K562 treated with DMSO at 1 percent for 12 hours (cell line): ENCODE data around the gene CELA3B. TPM values are rescaled to one million over a fixed set of nuclear protein-coding genes. Genes with fewer than 3 reads are reported as not detected.

Source experiments
- total RNA-seq: library from RNA; unstranded; fragments of 300-600 nt; gene quantifications from 2 replicates; pipeline ENCODE4 v1.2.3, GENCODE V29; 2022; ENCODE audit not compliant: insufficient read depth

The CELA3B gene, protein sequence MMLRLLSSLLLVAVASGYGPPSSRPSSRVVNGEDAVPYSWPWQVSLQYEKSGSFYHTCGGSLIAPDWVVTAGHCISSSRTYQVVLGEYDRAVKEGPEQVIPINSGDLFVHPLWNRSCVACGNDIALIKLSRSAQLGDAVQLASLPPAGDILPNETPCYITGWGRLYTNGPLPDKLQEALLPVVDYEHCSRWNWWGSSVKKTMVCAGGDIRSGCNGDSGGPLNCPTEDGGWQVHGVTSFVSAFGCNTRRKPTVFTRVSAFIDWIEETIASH
- total RNA-seq: not detected in 2 replicates

DNA sequence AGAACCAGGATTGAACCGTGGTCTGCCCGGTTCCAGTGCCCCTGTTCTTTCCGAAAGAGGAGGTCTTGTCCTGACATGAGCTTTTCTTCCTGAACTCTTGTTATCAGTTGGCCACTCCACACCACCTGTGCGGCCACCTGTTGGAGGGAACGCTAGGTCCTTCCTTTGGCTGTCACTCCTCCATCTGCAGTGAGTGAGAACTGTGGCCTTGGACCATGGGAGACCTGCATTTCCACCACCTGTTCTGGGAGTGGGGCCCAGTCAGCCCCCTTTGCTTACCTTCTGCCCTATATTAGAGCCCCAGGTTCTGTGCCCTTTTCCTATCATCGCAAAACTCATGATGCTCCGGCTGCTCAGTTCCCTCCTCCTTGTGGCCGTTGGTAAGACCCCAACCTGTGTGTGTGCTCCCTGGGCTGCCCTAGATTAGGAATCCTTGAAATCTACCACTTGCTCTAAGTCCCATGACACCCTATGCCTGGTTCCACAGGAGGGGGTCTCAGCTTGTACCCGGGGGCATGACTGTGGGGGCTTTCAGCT, at the start of gene CELA3B:
TSS of gene CELA3B (plus strand) at position 320 of the 537 bp plus-strand sequence. CDS start at position 338, 18 bp downstream.

DNA sequence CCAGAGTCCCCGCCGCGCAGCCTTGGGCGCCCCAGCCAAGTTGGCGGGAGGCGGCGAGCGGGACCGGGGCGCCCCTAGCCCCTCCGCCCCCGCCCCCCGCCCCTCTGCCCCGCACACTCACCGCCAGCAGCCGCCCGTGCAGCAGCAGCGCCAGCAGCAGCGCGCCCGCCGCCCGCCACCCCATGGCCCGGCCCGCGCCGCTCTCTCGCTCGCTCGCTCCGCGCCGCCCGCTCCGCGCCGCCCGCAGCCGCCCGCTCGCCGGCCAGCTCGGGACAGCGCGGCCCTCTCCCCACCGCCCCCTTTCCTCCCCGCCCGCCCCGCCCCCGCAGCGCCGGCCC, 39.8 kb upstream of the CELA3B start, which contains the start of gene HSPG2:
TSS of gene HSPG2 (minus strand) at position 277 of the 338 bp plus-strand sequence. CDS start at position 184, 93 bp downstream.

DNA sequence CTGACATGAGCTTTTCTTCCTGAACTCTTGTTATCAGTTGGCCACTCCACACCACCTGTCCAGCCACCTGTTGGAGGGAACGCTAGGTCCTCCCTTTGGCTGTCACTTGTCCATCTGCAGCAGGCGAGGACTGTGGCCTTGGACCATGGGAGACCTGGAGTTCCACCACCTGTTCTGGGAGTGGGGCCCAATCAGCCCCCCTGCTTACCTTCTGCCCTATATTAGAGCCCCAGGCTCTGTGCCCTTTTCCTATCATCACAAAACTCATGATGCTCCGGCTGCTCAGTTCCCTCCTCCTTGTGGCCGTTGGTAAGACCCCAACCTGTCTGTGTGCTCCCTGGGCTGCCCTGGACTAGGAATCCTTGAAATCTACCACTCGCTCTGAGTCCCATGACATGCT, 24.6 kb downstream of the CELA3B start, which contains the start of gene CELA3A:
TSS of gene CELA3A (plus strand) at position 249 of the 400 bp plus-strand sequence. CDS start at position 267, 18 bp downstream.

Other genes with a start within 250 kb of the CELA3B start
- gene USP48, start 193.9 kb upstream of the CELA3B start, total RNA-seq: 28.1 and 83.4 TPM in 2 replicates
- 0.48 TPM in 1 of 2 replicates, not detected in the other for gene LDLRAD2, start 164.8 kb upstream of the CELA3B start, total RNA-seq
- 37.2 and 91.8 TPM in 2 replicates for gene HSPG2, start 39.7 kb upstream of the CELA3B start, total RNA-seq
- gene CELA3A, start 24.6 kb downstream of the CELA3B start, total RNA-seq: not detected in 2 replicates
- gene CDC42, start 75.7 kb downstream of the CELA3B start, total RNA-seq: 78.9 and 146 TPM in 2 replicates
- gene WNT4, start 166.1 kb downstream of the CELA3B start, total RNA-seq: not detected in 2 replicates